Neuronal stem cell (in vitro differentiated cells): ENCODE data around the gene PPOX.
A peak's percentile ranks its signal among the peaks of the same experiment; 100 is the strongest.

Experiments
- DNase-seq: peaks from one replicate; pipeline ENCODE4 v3.0.0-alpha.2; 2013; ENCODE audit warnings: low spot score
- H2AFZ ChIP-seq: one replicate; pipeline ENCODE4 v1.6.1; 2013; ENCODE audit warnings: mild to moderate bottlenecking, low read length, inconsistent platforms
- H2AK5ac ChIP-seq: 2 replicates; pipeline ENCODE4 v1.6.1; 2013; ENCODE audit warnings: low read depth, mild to moderate bottlenecking, inconsistent platforms, low read length, moderate library complexity, mixed read lengths
- H2BK120ac ChIP-seq: 2 replicates; pipeline ENCODE4 v1.6.1; 2013; ENCODE audit warnings: low read depth, mild to moderate bottlenecking, inconsistent platforms, low read length, moderate library complexity, mixed read lengths
- H2BK12ac ChIP-seq: one replicate; pipeline ENCODE4 v1.6.1; 2013; ENCODE audit warnings: low read length, inconsistent platforms
- H2BK15ac ChIP-seq: 2 replicates; pipeline ENCODE4 v1.6.1; 2013; ENCODE audit warnings: mild to moderate bottlenecking, low read length, inconsistent platforms, mixed read lengths
- H2BK5ac ChIP-seq: one replicate; pipeline ENCODE4 v1.6.1; 2013; ENCODE audit warnings: inconsistent platforms, mild to moderate bottlenecking, low read length, moderate library complexity
- H3K14ac ChIP-seq: one replicate; pipeline ENCODE4 v1.6.1; 2013; ENCODE audit warnings: low read length, inconsistent platforms
- H3K18ac ChIP-seq: 2 replicates; pipeline ENCODE4 v1.6.1; 2013; ENCODE audit warnings: low read length, inconsistent platforms
- H3K23ac ChIP-seq: 2 replicates; pipeline ENCODE4 v1.6.1; 2013; ENCODE audit warnings: low read depth, mild to moderate bottlenecking, mixed read lengths, low read length, inconsistent platforms; ENCODE audit not compliant: poor library complexity
- H3K27ac ChIP-seq: replicated peaks from 3 replicates; pipeline ENCODE4 v1.5.1; 2013; ENCODE audit warnings: low read length, inconsistent platforms
- H3K27me3 ChIP-seq, 3 experiments: 2 replicates each; pipeline ENCODE4 v1.6.1; 2013; ENCODE audit warnings: low read length in 3 of 3, mild to moderate bottlenecking in 2 of 3, inconsistent platforms in 1 of 3, low read depth in 1 of 3, mixed read lengths in 1 of 3, moderate library complexity in 1 of 3; ENCODE audit not compliant: control insufficient read depth in 3 of 3, insufficient read depth in 3 of 3
- H3K36me3 ChIP-seq, 2 donors: replicated peaks in 1 of 2; 2 replicates each; pipeline ENCODE4 v1.6.1; 2013; ENCODE audit warnings: low read length in 2 of 2; ENCODE audit not compliant: control insufficient read depth in 2 of 2, insufficient read depth in 2 of 2
- H3K4ac ChIP-seq: 2 replicates; pipeline ENCODE4 v1.6.1; 2013; ENCODE audit warnings: inconsistent platforms, mild to moderate bottlenecking, low read length, moderate library complexity
- H3K4me1 ChIP-seq, 2 donors: 1 replicate in 1 of 2; 2 replicates in 1 of 2; pipeline ENCODE4 v1.6.1; 2013; ENCODE audit warnings: low read length in 2 of 2, low read depth in 1 of 2; ENCODE audit not compliant: control insufficient read depth in 2 of 2, insufficient read depth in 1 of 2
- H3K4me2 ChIP-seq: one replicate; pipeline ENCODE4 v1.6.1; 2013; ENCODE audit warnings: mild to moderate bottlenecking, low read length, inconsistent platforms; ENCODE audit not compliant: insufficient read depth, poor library complexity, severe bottlenecking
- H3K4me3 ChIP-seq, 2 donors: 2 replicates each; pipeline ENCODE4 v1.5.1; 2013; ENCODE audit warnings: low read length in 2 of 2, mild to moderate bottlenecking in 2 of 2, inconsistent platforms in 1 of 2, moderate library complexity in 1 of 2
- H3K79me1 ChIP-seq: one replicate; pipeline ENCODE4 v1.6.1; 2013; ENCODE audit warnings: low read depth, mild to moderate bottlenecking, inconsistent platforms, low read length, moderate library complexity
- H3K9ac ChIP-seq: one replicate; pipeline ENCODE4 v1.6.1; 2013; ENCODE audit warnings: mild to moderate bottlenecking, low read depth, low read length, inconsistent platforms; ENCODE audit not compliant: poor library complexity
- H3K9me3 ChIP-seq, 2 donors: replicated peaks in 1 of 2; 2 replicates each; pipeline versions ENCODE3 to v1.6.1; 2013; ENCODE audit warnings: low read length in 2 of 2, mild to moderate bottlenecking in 2 of 2, inconsistent platforms in 1 of 2, low read depth in 1 of 2, mixed read lengths in 1 of 2, moderate library complexity in 1 of 2; ENCODE audit not compliant: control insufficient read depth in 2 of 2, insufficient read depth in 1 of 2
- H4K8ac ChIP-seq: one replicate; pipeline ENCODE4 v1.6.1; 2013; ENCODE audit warnings: low read depth, mild to moderate bottlenecking, inconsistent platforms, low read length, moderate library complexity
- H4K91ac ChIP-seq: one replicate; pipeline ENCODE4 v1.6.1; 2013; ENCODE audit warnings: low read length, low read depth, mild to moderate bottlenecking, inconsistent platforms; ENCODE audit not compliant: poor library complexity
- WGBS, 2 donors: extraction: QIAGEN DNeasy Blood & Tissue Kit; methylation state at CpG; one replicate each; pipeline ENCODE4 v1.1.7; 2013; ENCODE audit warnings: missing lambda C conversion rate in 2 of 2, mixed read lengths in 1 of 2; ENCODE audit not compliant: insufficient read length in 2 of 2, insufficient replicate concordance in 1 of 2; ENCODE audit errors: extremely low coverage in 2 of 2; 5-methylcytosine and 5-hydroxymethylcytosine counted together

The PPOX gene

DNA sequence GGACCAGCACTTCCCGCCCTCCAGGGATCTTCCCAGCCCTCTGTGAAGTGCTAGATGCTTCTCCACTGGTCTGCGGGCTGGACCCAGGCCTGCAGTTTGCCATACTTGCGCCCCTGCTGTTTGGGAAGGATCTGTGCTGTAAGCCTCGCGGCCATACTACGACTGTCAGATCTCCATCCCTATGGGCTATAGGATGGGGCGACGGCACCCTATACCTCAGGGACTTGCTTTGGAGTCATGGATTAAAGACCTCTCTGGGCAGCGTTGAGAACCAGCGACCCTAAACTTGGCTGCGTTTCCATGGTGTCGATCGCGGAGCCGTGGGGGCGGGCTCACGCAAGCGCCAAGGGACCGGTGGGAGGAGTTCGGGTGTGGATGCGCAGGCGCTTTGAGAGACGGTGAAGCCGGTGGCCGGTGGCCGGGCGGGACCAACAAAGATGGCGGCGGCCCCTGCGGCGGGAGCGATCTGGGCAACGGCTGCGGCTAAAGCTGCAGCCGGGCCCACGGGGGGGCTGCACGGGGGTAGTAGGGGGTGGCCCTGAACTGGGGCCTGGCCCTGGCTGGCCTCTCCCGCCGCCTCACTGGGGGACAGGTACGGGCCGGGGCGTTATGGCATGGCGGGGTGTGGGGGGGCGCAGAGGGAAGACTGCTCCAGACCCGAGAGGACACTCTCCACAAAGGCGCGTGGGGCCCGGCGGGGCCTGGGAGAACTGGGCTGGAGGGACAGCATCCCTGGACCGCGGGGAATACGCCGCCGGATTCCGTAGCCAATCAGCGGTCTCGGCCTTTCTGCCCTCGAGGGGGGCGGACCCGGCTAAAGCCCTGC, 6.9 kb upstream of the PPOX start, which contains the start of gene USP21:
Gene USP21 (plus strand): TSS at position 414 of the 826 bp plus-strand sequence. CDS start 1,141 bp downstream, outside the sequence.
- H3K27ac ChIP-seq, result peak within 1 kb of the TSS; percentile 68
- H2BK12ac ChIP-seq, result no peak within 1 kb of the TSS
- no peak within 1 kb of the TSS for H3K4ac ChIP-seq
- peak within 1 kb of the TSS; percentile 65 to 89 for H3K4me3 ChIP-seq
- peak within 1 kb of the TSS; percentile 85 for H3K9ac ChIP-seq
- peak within 1 kb of the TSS; percentile 6 for H3K23ac ChIP-seq
- no peak within 1 kb of the TSS for H2BK120ac ChIP-seq
- H2AK5ac ChIP-seq, result peak within 1 kb of the TSS; percentile 27
- H2AFZ ChIP-seq, result peak within 1 kb of the TSS; percentile 97
- no peak within 1 kb of the TSS for H3K14ac ChIP-seq
- no peaks in the 10 kb centered on the region for H3K27me3 ChIP-seq
- H3K9me3 ChIP-seq, result no peaks in the 10 kb centered on the region
- H3K4me2 ChIP-seq, result peak within 1 kb of the TSS; percentile 66
- peaks cover 5 to 9% of the 10 kb centered on the region in 2 donors for H3K4me1 ChIP-seq
- peak within 1 kb of the TSS; percentile 94 for H3K18ac ChIP-seq
- no peak within 1 kb of the TSS for H4K91ac ChIP-seq
- no peak within 1 kb of the TSS for H4K8ac ChIP-seq
- peak within 1 kb of the TSS; percentile 43 for H2BK5ac ChIP-seq
- no peak within 1 kb of the TSS for H2BK15ac ChIP-seq
- DNase-seq, result peak; percentile 92
- H3K36me3 ChIP-seq, result peaks cover 30 to 63% of the 10 kb centered on the region in 2 donors
- H3K79me1 ChIP-seq, result peaks cover 5% of the 10 kb centered on the region
- WGBS, 2 donors, result no CpG with 5 or more reads among the region's 60 CpGs

DNA sequence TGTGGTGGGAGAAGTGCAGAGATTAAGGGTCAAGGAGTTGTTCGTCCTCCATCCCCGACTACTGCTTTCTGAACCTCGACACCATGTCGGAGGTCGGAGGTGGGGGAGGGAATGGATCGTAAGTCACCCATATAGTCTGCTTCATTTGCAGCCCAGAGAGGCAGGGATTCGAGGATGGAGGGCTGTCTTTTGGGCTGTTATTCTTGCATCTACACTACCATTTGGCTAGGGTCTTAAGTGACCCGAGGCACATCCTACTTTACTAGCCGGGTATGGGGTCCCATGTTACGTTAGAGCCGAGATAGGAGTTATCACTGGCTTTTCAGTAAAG, 6.3 kb upstream of the PPOX start:
- H3K9ac ChIP-seq, result no peak overlapping the region
- no CpG with 5 or more reads among the region's 11 CpGs for WGBS, 2 donors

DNA sequence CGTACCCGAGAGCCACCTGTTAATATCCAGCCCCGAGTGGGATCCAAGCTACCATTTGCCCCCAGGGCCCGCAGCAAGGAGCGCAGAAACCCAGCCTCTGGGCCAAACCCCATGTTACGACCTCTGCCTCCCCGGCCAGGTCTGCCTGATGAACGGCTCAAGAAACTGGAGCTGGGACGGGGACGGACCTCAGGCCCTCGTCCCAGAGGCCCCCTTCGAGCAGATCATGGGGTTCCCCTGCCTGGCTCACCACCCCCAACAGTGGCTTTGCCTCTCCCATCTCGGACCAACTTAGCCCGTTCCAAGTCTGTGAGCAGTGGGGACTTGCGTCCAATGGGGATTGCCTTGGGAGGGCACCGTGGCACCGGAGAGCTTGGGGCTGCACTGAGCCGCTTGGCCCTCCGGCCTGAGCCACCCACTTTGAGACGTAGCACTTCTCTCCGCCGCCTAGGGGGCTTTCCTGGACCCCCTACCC, 5.5 kb upstream of the PPOX start:
- no peak for DNase-seq
- H3K36me3 ChIP-seq, result peaks cover 35 to 72% of the 10 kb centered on the region in 2 donors
- H3K9me3 ChIP-seq, result no peaks in the 10 kb centered on the region

More for the DNA sequence above, 6.3 kb upstream of the PPOX start:
- H2AK5ac ChIP-seq, result no peak overlapping the region
- peak overlapping the region; percentile 40 for H3K18ac ChIP-seq
- peak overlapping the region; percentile 65 to 89 for H3K4me3 ChIP-seq
- no peak overlapping the region for H4K8ac ChIP-seq
- peaks cover 33 to 69% of the 10 kb centered on the region in 2 donors for H3K36me3 ChIP-seq
- H2BK15ac ChIP-seq, result no peak overlapping the region
- no peaks in the 10 kb centered on the region for H3K9me3 ChIP-seq
- no peak overlapping the region for H2BK12ac ChIP-seq
- H3K79me1 ChIP-seq, result peaks cover 5% of the 10 kb centered on the region
- H3K4me2 ChIP-seq, result peak overlapping the region; percentile 66
- no peak overlapping the region for H3K14ac ChIP-seq
- no peak for DNase-seq
- H4K91ac ChIP-seq, result no peak overlapping the region
- peak overlapping the region; percentile 68 for H3K27ac ChIP-seq
- H2AFZ ChIP-seq, result peak overlapping the region; percentile 97
- H3K23ac ChIP-seq, result no peak overlapping the region
- H3K4ac ChIP-seq, result no peak overlapping the region
- H3K27me3 ChIP-seq, result no peaks in the 10 kb centered on the region
- H2BK120ac ChIP-seq, result no peak overlapping the region
- peak overlapping the region; percentile 43 for H2BK5ac ChIP-seq
- peaks cover 5 to 9% of the 10 kb centered on the region in 2 donors for H3K4me1 ChIP-seq

DNA sequence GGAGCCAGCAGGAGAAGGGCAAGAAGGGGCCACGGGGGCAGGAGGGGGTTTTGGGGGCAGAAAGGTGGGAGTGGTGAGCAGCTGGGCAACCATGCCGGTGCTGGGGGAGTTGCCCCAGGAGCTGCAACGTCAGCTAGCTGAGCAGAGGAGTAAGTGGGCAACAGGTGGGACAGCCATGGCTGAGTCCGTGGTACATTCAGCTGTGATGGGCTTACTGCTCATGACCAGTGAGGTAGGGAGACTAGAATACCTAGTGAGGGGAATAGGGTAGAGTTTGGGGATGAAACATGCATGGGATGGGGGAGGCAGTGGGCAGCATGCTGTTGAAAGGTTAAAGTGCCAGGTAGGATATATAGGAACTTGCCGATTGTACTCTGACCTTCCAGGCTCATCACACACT, 4.6 kb upstream of the PPOX start:
- Histone ChIP-seq H3K27me3 (no peaks in the 10 kb centered on the region), H4K8ac (no peak overlapping the region), H2BK120ac (no peak overlapping the region), H2AFZ (no peak overlapping the region), H3K79me1 (peaks cover 5% of the 10 kb centered on the region), H3K9me3 (no peaks in the 10 kb centered on the region), H3K4me1 (peaks cover 6 to 9% of the 10 kb centered on the region in 2 donors), H3K4ac (no peak overlapping the region), H2BK12ac (no peak overlapping the region), H3K27ac (no peak overlapping the region), H2BK5ac (peak overlapping the region; percentile 20), H3K14ac (no peak overlapping the region), H3K23ac (no peak overlapping the region), H2AK5ac (no peak overlapping the region), H3K4me3 (peak overlapping the region in 1 of 2 donors; percentile 48), H2BK15ac (no peak overlapping the region), H3K18ac (no peak overlapping the region), H3K9ac (no peak overlapping the region), H3K4me2 (no peak overlapping the region), H4K91ac (no peak overlapping the region), H3K36me3 (peaks cover 35 to 72% of the 10 kb centered on the region in 2 donors)
- DNase-seq, result no peak
- no CpG with 5 or more reads among the region's 5 CpGs for WGBS, 2 donors

More for the DNA sequence above, 5.5 kb upstream of the PPOX start:
- Histone ChIP-seq H3K79me1 (peaks cover 5% of the 10 kb centered on the region), H2AFZ (no peak overlapping the region), H3K4ac (no peak overlapping the region), H3K9ac (no peak overlapping the region), H3K4me2 (no peak overlapping the region), H3K18ac (no peak overlapping the region), H2AK5ac (no peak overlapping the region), H3K27ac (no peak overlapping the region), H3K23ac (no peak overlapping the region), H2BK5ac (no peak overlapping the region), H2BK12ac (no peak overlapping the region), H4K91ac (no peak overlapping the region), H3K14ac (no peak overlapping the region), H2BK120ac (no peak overlapping the region), H3K4me3 (peak overlapping the region in 1 of 2 donors; percentile 65), H3K27me3 (no peaks in the 10 kb centered on the region), H2BK15ac (no peak overlapping the region), H4K8ac (no peak overlapping the region), H3K4me1 (peaks cover 5 to 9% of the 10 kb centered on the region in 2 donors)
- WGBS, 2 donors, result no CpG with 5 or more reads among the region's 22 CpGs
